HTERT RPE-1 (cell line): ENCODE data around the gene PHF1.

Source experiments
- in situ Hi-C: fragments of 300-500 bp; cut with MboI; formaldehyde crosslinking; loops from 4 replicates; pipeline ENCODE4 v1.14.3; 2020; ENCODE audit warnings: low sequenced_read_pairs

The PHF1 gene

DNA sequence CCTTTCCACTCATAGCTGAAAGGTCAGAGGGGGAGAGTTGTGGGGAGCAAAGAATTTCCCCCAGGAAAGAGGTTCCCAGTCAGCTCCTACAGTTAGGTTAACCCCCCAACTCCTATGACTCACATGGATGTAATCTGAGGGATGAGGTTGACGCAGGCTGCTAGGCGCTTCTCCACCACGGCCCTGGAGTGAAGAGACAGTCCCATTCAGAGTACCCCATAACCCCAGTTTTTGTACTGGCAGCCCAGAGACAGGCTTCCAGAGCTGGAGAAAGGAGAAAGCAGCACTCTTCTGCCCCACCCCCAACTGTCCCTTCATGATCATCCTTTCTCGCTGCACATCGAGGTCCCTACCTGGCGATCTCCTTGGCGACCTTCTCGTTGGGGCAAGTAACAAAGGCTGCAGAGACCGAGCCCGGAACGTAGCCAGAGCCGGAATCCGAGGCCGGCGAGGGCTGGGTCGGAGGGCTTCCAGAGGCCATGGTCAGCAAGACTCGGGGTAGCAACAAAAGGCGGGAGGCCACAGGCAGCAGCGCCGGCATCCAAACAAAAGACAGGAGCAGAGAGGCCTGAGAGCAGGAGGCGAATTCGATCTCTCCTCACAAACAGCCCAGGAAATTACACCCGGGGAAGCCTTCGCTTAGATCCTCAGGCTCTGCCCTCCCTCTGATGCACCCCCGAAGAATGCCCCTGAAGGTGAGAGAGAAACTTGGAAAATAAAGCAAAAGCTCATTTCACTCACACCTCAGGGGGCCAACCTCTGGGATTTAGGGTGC is 6.5 kb downstream of the PHF1 start:
- in situ Hi-C loops, result no loop called here

DNA sequence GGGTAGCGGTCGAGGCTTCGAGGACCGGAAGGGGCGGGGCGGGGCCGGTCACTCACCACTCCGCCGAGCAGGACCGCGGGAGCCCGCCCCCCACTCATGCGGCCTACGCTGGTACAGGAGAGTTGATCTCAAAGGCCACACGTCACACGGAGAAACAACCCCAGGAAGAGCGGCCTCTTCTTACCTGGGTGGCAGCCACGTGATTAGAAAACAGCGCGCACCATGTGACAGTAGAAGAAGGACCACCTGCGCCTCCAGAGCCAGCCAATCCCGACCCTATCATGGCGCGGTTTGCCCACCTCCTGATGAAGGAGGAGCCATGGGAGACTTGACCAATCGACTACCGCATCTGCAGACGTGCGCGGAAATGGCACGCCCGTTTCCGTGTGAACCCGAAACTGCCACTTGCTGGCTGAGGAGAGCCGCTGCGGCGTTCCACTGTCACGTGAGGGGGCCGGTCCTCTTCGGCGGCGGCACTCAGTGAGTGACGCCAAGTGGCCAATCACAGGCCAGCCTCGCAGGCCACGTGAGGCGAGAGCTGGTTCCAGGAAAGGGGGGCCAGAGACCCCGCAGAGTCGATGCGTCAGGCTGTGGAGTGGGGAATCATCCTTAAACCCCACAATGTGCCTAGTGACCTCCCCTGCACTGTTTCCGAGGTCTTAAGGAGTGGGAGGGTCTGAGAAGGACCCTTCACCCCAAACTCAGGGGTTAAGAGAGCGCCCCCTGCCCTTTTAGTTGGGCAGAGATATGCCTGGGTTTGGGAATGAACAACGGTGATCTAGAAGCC is 7.3 kb downstream of the PHF1 start, which contains the start of gene CUTA:
CUTA (minus strand) TSS at position 205 of the 787 bp plus-strand sequence; CDS start at position 98, 107 bp downstream.
- in situ Hi-C loops, result no loop called here

DNA sequence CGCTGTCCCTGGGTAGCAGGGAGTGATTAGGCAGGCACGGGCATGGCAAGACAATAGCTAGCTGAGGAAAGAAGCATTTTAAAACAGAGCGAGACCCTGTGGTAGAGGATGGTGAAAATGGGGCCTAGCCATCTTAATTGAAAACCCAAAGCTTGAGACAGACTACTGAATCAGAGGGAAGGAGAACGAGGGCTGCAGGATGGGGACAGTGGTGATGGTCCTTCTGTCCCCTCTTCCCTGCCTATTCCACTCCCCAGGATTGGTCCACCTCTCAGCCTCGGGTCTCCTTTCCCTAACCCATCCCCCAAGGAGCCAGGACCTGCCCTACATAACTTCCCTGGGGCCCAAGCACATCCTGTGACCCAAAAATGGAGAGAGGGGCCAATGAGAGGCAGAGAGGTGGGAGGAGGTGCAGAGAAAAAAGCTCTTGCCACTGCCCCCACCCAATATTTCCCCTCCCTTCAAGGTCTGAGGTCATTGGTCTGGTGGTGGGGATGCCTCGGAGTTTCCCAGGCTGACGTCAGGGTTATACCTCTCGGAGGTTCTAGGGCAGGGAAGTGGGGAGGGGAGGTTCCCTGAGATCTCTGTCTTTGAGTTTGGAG is 8.0 kb downstream of the PHF1 start:
- in situ Hi-C loops, result no loop called here

DNA sequence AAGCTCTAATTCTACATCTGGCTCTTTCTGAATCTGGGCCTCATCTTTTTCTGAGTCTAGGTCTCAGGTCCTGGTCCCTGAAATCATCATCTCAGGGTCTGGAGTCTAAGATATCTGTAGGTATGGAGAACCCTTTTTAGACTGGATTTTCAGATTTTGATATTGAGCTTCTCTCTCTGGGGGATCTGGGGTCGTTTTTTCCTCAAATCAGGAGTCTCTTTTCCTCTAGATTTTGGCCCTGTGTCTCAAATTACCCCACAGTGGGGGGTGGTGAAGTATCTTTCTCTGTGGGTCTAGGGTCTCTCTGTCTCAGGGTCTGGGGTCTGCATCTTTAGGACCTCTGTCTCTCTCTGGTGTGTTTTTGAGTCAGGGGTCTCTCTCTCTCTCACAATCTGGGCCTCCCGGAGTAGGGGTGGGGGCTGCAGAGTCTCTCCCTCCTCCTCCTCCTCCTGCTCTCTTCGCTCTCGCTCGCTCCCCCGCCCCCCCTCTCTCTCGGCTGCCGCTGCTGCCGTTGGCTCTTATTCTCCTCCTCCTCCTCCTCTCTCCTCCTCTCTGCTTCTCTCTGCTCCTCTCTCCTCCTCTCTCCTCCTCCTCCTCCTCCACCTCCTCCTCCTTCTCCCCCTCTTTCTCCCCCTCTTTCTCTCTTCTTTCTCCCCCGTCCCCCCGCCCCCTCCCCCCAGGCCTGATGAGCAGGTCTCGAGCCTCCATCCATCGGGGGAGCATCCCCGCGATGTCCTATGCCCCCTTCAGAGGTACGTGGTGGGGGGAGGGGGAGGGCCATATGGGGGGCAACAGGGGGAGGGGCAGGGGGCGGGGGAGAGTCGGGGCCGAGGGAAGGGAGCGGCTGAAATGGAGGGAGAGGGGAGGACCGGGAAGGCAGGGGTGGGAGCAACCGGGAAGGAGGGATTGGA is 9.0 kb downstream of the PHF1 start, which contains the start of gene SYNGAP1:
SYNGAP1 (plus strand) TSS at position 486 of the 911 bp plus-strand sequence; CDS start at position 686, 200 bp downstream.
- in situ Hi-C loops, result no loop called here

DNA sequence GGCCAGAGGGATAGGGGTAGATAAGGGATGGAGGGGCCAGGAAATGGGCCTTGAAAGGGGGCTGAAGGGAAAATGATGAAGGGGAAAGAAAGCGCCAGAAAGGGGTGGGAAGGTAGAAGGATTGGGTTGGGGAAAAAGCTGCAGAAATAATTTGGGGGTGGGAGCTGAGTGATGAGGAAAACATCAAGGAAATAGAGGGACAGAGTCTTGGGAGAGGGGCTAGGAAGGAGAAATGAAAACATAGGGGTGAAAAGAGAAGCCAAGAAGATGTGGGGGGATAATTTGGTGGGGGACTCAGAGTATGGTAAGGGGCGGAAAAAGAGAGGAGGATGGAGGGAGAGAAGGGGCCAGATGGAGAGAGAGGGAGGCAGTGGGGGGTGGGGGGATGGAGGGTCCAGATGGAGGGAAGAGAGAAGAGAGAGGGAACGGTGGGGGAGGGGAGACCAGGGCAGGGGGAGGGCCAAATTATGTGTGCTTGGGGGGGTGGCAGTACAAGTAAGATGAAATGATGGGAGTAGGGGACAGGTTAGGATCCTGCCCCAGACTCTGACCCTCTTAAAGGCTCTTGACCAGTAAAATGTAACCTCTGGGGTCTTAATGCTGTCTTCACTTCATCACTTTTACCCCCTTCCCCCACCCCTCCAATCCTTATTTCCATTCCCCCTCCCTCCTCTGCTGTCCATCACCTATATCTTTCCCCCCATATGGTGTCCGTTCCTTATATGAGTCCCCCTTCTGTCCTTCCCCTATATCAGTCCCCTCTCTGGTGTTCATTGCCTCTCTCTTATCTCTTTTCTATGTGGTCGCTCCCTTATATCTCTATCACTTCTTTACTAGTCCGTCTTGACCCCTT is 9.9 kb downstream of the PHF1 start:
- in situ Hi-C loops, result no loop called here

DNA sequence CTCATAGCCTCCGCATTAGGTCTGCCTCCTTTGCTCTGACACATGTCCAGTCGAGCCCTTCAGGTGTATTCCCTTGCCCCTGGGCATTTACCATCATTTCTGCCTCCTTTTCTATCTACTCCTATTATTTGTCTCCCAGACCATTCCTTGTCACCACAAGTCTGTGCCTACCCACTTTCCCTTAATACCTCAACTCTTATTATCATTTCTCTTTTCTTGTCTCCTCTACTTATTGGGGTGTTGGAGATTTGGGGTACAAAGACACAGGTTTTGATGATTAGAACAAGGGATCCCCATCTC is 10.5 kb downstream of the PHF1 start:
- in situ Hi-C loops, result no loop called here

DNA sequence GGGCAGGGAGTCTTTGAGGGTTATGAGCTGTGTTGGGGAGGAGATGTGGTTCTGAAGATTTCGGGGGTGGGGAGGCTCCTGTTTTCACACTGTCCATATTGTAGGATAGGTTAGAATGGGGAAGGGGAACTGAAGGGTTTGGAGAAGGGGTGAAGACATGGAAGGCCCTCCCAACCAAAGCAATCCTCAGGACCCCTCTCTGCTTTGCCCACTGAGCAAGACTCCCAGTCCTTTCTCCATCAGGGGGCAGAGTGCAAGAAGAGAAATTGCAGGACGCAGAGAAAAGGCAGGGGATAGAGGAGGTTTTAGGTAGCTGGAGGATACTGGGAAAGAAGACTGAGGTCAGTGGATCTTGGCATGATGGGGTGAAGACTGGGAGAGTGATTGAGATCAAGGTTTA is 13.0 kb downstream of the PHF1 start:
- in situ Hi-C loops, result no loop called here

DNA sequence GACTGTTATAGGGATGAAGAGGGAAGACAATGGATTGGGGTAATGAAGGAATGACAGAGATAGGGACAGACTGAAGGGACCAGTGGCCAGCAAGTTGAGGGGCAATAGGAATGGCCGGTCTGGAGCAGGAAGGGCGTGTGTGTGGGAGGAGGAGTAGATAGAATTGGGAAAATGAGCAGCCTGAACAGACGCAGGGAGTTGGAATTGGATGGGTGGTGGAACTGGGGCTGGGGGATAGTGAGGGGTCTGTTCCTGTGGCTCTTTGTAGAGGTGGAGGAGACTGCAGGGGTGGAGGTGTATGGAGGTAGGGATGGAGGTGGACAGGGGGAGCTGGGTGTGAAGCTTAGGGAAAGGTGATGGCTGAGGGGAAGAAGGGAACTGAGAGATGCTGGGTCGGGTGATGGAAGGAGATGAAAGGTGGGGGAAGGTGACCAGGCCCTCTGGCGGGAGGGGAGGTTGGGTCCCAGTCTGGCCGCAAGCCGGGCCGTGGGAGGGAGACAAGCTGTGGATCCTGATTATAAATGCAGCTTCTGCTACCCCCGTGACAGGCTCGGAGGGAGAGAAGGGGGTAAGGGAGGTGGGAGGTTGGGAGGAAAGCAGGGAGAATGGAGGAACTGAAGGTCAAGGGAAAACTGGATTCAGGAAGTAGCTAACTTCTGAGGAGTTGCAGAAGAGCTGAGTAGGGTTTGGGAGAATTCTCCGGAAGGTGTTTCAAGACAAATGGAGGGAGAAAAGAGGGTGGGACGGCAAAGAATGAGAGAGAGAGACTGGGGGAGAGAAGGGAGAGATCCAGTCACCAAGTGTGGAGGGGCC is 14.2 kb downstream of the PHF1 start:
- in situ Hi-C loops, result no loop called here

DNA sequence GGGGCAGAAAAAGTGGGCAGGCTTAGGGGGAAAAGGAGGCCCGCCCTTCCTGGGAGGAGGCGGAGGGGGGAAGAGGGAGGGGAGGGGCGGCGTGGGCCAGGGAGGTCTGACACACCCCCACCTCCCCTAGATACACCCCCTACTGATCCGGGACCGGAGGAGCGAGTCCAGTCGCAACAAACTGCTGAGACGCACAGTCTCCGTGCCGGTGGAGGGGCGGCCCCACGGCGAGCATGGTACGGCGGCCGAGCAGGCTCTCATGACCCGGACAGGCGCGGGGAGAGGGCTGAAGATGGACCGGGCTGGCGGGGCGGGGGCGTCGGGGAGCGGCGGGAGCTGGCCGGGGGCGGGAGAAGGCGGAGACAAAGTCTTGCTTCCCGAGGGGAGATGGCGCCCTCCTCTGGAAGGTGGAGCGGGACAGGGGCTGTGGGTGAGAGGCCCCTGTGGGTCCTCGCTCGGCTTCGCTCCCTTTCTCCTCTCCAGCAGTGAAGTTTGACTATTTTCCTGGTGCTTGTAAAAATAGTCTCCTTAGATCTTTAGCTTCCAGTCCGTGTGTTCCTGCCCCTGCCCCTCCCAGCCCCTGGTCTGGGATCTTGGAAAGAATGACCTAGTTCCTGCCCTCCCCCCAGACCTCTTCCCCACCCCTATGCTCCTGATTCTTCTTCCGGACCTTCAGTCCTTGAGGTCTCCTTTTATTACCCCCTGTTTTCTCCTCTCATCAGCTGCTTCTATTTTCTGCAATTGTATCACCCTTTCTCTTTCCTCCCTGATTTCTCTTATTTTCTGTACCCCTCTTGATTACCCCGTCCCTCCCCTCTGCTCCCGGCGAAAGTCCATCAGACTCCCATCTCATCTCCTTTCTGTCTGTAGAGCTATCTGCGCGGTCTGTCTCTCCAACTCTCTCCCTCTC is 15.1 kb downstream of the PHF1 start:
- in situ Hi-C loops, result no loop called here

DNA sequence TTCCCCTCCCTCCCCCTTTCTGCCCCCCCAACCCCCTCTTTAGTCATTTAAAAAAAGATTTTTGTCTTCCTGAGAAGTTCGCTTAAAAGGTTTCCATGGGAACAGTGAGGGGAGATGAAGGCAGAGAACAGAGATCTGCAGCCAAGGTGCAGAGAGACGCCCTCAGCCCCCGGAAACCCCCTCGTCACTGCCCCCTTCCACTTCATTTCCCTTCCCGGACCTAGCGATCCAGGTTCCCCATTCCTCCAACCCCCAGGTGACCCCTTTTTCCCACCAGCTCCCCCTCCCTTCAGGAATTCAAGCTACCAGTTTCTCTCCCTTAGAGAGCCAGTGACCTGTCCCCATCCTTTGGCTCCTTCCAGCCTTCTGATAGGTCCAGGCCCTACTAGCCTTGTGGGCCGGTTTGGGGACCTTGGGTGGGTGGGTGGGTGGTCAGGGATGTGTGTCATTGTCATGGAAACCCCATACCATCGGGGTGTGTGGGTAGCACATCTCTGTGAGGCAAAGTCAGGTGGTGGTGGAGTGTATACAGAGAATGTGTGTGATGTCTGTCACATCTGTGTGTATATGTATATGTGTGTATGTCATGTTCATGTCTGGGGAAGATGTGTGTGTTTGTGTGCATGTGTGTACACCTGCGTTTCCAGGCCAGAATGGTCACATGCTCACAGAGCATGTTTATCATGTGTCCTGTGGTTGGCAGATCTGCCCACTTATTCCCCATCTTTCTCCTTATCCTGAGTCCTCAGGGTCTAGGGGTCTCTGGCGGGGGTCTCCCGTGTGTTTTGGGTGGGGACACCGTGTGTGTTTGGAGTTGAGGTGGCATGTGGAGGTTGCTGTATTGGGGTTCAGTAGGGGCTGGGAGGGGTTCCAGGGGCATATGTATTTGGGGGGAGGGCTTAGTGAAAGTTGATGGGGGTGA is 16.0 kb downstream of the PHF1 start:
- in situ Hi-C loops, result no loop called here

DNA sequence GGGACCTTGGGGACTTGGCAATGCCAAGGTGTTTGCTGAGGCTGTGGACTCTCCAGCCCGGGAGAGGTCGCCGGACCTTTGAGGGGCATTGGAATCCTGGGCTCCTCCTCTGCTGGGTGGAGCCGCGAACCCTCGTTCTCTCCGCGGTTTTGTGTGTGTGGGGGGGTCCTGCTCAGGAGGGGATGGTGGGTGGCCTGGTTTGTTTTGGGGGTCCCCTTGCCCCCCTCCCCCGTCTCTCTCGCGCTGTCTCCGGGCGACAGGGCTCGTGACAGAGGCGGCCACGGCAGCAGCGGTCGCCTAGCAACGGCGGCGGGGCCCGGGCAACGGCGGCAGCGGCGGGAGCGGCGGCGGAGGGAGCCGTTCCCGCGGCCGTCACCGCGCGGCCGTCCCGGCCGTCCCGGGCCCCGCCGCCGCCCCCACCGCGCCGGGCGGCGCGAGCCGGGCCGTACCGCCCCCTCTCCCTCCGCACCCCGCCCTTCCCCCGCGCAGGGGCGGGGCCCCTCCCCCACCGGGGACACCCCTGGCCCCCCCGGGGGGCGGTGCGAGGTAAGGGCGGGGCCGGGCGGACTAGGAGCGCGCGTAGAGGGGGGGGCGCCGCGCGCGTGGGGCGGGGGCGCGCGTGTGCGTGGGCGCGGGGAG is 16.9 kb downstream of the PHF1 start:
- in situ Hi-C loops, result no loop called here

DNA sequence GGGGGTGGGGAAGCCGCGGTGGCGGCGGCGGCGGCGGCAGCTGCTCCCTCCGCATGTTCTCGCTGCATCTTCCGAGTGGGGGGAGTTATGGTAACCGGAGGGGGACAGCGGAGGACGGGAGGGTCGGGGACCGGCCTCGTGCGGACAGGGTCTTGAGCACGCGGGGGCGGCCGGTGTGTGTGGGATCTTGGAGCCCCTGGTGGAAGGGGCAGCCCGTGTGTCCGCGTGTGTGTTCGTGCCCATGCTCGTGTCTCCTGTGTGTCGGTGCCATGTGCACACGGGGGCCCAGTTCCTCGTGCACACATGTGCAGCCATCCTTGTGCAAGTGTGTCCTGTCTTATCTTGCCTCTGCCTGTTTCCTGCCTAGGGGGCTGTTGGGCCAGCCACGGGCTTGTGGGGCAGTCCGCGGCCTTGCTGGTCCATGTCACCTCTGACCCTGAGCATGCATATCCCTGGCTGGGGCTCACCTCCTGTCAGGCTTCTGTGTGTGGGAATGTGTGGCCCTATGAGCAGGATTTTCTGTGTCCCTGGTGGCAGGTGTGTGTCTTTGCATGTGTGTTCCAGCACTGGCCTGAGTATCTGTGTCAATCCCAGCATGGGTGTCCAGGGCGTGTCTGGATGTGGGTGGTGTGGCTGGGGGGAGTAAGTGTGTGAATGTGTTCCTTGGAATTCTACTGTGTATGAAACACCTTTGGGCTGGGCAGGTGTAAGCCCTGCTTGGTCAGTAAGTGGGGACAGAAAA is 17.6 kb downstream of the PHF1 start:
- in situ Hi-C loops, result no loop called here

DNA sequence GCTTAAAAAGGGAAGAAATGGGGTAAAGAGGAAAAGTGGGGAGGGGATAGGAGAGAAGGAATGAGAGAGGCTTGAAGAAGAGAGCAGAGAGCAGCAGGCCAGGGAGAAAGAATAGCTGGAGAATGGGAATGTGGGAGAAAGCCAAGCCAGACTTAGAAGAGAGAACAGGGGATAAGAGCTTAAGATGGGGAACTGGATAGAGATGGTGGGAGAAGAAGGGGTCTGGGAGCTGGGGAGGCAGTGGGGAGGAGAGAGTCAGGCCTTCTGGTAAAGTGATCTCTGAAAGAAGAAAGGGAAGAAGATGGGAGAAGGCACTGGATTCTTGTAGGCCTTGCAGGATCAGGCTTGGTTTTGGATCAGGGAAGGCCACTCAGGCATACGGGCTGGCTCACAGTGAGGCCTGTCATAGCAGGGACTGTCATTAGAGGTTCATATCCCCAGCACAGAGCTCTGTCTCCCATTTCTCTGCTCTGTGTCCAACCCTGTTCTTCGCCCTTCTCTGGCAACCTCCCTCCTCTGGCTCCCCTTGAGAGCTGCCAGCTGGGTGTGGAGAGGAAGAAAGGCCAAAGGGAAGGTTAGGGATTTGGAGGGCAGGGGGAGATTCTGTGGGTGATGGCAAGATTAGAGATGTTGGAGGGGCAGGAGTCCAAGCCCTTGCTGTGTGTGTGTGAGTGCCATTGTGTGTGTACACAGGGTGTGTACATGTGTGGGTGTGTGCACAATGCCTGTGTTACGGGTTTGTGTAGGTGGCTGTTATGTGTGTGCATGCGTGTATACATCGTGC is 18.3 kb downstream of the PHF1 start:
- in situ Hi-C loops, result no loop called here

DNA sequence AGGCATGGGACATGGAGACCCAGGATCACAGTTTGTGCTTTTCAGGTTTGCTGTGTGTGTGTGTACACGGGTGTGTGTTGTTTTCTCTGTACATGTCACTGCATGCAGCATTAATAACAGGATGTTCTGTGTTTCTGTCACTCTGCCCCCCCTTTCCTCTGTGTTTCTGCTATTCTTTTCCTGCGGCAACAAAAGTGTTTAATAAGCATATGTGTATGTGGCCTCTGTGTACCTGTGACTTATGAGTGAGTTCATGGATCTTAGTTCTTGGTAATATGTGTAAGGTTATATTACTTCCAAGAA is 18.9 kb downstream of the PHF1 start:
- in situ Hi-C loops, result no loop called here

DNA sequence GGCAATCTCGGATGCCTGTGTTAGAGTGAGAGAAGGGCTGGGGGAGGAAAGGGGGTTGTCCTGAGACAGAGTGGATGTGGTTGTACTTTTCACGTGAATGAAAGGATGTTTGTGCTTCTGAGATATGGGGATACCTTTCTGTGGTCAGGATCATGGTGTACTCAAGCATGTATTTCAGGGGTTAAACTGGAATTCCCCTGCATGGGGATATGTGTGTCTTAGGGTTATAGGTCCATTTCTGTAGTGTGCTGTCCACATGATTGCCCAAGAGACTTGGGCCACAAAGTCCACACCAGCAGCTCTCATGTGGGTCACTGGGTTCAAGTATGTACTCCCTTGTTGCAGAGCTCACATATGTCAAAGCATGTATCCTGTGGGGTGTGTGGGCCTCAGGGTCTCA is 19.5 kb downstream of the PHF1 start:
- in situ Hi-C loops, result no loop called here
